ENCODE data around the gene GJB5.
"Not testable (repeated sequence)": the region's sequence is repeated elsewhere in the genome, so short reads cannot be mapped to it uniquely, and the experiment has no call there.

Gene GJB5

DNA sequence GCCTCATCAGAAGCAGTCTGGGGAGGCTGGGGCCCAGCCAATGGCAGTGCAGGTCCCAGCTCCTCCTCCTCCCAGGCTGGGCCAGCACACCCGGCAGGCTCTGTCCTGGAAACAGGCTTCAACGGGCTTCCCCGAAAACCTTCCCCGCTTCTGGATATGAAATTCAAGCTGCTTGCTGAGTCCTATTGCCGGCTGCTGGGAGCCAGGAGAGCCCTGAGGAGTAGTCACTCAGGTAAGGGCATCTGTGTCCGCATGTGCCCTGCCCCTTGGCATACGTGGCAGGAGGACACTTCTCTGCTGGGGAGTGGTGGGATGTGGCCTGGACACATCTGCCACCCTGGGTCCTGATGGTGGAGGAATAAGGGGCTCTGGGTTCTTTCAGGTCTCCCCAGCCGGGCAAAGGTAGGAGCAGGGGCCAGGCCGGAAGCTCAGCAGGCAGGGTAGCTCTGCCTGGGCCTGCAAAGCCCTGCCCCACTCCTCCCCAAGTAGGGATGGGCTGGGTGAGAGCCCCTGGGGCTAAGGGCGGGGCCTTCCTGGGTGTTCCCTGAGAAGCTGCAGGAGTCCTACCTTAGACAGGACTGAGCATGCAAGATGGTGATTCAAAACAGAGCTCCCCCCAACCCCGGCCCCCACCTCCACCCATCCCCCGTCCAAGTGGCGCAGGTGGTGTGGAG lies at the start of gene GJB5:
TSS of gene GJB5 (plus strand) at position 84 of the 674 bp plus-strand sequence. CDS start 2,284 bp downstream, outside the sequence.
- no peak for DNase-seq (ENCODE audit: low read depth in 2 of 2)

DNA sequence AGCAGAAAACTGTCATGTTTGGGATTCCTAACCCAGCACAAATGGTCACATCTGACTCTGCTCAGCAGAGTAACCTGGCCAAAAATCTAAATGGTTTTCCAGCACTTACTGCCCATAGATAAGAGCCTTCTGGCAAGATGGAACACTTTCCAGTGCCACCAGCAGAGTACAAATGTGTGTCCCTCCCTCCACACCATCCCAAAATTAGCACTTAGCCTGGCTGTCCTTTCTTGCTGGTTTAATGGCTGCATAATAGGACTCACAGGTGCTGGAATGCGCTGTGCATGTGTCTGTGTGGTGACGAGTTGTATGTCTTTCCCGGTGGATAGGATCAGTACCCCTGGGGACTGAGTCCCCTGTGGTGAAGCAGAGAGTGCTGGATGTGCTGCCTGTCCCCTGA lies 49.8 kb upstream of the GJB5 start:
- no peak for DNase-seq (ENCODE audit: low read depth in 2 of 2)

DNA sequence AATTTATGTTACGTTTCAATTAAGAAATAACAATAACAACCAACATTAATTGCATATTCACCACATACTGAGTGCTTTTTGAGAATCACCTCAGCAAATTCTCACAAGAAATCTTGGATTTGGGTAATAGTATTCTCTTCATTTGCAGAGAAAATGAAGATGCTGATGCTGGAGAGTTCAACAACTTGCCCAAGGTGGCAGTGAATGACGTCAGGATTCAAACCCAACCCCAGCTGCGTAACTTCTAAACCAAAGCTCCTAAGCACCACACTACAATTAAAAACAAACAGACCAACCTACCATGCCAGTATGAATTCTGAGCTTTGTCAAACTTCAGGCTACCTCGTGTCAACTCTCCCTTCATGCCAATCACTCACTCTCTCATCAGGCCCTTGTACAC lies 46.7 kb upstream of the GJB5 start:
- DNase-seq (ENCODE audit: low read depth in 2 of 2), result no peak

DNA sequence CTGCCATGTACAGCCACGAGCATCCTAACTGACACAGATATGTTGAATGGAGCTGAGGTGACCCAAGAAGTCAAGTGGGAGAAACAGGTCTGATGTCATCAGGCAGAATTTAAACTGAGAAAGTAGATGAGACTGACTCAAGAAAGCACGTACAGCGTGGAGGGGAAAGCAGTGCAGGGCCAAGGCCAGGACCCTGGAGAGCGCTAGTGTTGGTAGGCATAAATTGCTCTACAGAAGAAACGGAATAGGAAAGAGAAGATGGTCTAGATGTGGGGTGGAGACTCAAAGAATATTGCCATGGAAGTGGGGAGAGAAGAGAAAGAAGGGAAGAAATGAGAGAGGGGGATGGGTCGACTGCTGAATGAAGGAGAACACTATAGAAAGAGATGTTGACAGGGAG lies 45.3 kb upstream of the GJB5 start:
- DNase-seq (ENCODE audit: low read depth in 2 of 2), result no peak

DNA sequence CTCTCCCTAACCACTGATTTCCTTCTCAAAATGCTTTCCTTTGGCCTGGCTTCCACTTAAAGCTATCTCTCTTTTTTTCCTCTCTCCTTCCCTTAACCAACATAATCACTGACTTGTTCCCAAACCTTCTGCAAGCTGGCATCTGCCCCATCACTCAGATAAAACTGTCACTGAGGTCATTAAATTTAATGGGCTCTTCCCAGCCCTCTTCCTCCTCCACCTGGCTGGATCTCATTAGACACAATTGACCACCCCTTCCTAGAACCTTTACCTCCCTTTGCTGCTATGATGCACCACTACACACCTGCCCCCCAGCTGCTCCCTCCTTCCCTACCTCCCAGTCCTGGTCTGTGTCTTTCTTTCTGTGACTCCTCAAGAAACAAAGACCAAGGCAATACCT lies 44.0 kb upstream of the GJB5 start:
- DNase-seq (ENCODE audit: low read depth in 2 of 2), result no peak

DNA sequence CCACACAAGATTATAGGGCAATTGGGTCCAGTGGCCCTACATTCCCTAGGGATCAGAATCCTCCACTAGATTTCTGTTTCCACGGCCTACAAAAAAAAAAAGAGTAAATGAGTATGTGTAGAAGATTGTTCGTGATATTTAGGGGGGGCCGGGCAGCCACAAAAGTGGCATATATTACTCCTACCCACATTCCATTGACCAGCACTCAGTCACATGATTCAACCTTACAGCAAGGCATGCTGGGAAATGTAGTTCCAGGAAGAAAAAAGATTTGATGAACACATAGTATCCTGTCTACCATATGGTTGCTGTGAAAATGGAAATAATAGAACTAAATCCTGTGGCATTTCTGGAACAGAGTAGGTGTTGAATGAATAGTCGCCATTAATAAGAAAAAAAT lies 43.4 kb upstream of the GJB5 start:
- no peak for DNase-seq (ENCODE audit: low read depth in 2 of 2)

DNA sequence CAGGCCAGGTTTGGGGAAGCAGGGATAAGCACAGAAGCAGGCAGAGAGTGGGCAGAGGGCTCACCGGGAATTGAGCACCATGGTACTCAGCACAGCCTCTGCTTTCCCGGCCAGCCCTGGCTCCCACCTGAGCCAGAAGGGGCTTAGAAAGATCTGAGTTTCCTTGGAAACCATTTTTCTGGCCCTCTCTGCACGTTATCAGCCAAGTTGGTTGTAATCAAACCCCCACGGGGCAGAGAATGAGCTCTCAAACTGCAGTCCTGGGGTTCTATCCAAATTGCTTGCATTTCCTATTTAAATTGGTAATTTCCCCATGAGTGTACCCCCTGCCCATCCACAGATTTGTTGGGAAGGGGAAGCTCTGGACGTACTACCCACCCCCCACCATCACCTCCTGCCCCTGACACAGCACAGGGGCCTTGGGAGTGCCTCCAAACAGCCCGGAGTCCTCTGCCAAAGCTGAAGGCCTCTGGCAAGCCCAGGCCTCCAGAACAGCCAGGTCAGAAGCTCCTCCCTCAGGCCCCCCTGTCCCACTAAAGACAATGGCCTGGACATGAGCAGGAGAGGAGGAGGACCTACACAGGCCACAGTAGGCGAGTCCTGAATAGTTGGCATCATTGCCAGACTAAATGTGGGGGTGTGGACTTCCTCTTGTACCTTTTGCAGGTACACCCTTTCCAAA lies 42.7 kb upstream of the GJB5 start:
- DNase-seq (ENCODE audit: low read depth in 2 of 2), result no peak

DNA sequence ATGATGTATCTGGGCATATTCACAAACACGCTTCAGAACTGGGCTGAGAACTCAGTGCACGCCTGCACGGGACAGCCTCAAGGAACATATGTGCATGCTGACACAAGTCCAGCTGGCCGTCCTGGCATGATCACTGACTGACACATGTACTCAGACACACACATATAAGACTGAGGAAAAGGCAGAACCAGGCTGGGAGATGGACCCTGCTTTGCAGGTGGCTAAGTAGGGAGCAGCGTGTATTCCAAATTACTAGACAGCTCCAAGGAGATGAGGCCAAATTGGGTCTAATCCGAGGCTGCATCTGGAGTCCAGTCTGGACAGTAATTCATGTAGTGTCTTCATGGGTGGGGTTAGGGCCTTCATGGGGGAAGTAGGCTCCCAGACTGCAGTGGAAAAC lies 41.4 kb upstream of the GJB5 start:
- DNase-seq (ENCODE audit: low read depth in 2 of 2), result no peak

DNA sequence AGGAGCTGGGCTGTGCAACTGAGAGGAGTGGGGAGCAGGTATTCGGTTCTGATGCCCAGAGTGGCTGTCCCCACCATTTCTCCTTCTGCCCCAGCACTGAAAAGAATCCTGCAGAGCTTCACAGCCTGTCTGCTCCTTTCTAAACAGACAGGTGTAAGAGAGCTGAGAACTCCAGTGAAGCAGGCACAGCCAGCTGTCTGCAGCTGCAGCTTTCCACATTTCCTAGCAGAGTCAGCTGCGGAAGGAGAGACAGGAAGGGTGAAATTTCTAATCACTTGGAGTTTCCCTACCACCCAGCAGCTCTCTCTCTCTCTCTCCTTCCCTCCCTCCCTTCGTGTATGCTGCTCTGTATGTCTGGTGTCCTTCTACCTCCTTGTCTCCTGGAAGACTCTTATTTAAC lies 40.5 kb upstream of the GJB5 start:
- DNase-seq (ENCODE audit: low read depth in 2 of 2), result no peak

DNA sequence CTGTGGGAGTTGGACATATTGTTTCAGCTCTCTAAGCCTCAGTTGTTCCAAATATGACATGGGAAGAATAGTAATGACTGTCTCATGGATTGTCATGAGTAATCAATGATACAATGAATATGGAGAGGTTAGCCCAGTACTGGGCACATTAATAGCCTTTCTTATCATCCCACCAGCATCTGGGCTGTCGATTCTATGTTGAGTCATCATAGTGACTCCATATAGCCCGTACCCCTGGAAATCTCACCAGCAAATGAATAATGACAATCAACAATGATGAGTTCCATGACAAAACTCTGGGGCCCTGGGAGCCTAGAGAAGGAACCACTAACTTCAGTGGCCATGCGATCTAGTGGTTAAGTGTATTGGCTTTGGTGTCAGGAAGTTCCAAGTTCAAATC lies 39.7 kb upstream of the GJB5 start:
- DNase-seq (ENCODE audit: low read depth in 2 of 2), result no peak

DNA sequence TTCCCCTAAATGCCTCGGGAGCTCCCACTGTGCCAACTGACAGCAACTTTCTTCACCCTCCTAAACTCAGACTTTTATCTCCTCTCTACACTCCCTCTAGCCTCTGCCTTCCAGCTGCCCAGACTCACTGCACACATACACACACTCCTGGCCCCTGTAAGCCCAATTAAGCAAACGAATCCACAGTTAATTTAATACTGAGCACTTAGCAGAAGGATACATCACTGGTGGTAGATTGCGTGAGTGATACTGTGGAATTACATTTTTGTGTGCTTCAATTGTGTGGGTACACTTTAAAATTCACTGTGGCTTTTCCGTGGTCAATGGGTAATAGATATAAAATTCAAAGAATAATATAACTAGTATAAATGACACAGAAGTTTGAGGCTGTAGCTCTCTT lies 33.6 kb upstream of the GJB5 start:
- no peak for DNase-seq (ENCODE audit: low read depth in 2 of 2)

DNA sequence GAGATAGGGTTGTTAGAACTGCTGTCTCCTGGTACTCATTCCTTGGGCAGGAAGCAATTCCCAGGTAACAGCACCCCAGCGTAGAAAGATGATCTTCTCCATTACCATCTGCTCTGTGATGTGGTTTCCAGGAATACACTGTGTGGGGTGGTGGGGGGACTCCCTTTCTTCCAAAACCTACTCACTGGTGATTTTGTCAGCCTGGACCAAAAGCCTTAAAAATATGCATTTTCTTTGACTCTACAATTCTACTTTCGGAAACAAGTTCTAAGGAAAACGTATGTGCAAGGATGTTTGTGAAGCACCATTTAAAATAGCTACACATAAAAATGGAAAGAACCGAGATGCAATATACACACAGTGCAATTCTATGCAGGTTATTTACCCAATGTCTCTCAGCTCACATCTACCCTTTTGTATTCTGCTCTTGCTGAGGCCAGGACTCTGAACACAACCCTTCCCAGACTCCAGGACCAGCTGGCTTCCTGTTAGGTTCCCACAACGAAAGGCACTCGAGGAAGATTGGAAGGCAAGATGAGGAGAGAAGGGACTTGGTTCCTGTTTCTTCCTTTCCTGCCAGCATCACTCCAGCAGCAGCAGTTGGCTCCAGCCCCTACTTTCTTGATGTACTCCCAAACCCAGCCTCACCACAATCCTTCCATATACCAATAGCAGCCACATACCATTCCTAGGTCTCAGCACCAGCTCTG lies 33.0 kb upstream of the GJB5 start:
- DNase-seq (ENCODE audit: low read depth in 2 of 2), result no peak

DNA sequence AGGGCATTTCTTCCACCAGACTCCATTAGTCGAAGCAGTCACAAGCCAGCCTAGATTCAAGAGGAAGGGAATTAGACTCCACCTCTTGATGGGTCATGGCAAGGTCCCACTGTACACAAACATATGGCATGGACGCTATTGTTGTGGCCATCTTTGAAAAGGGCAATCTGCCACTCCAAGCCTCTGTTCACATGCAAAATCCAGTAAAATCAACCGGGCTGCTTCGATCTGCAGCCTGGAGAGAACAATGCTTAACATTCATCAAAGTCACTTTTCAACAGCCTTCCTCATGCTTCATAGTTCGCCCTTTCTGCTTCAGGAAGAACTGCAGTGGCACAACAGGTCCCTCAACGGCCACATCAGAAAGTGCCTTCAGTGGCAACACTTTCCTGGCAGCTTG lies 28.0 kb upstream of the GJB5 start:
- DNase-seq (ENCODE audit: low read depth in 2 of 2), result no peak

DNA sequence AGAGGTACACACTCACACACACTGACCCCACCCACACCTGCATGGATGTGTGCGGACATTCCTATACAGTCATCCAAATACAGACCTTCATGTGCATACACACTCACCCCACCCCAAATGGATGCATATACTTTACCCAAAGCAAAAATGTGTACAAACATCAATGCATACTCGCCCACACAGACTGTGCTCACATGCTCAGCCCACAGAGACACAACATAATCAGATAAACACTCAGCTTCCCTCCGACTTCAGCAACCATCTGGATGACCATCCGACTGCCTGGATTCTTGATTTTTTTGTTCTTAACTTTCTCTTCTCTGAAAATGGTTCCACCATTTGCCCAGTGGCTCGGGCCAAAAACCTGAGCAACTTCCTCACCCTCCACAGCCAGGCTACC lies 24.4 kb upstream of the GJB5 start:
- no peak for DNase-seq (ENCODE audit: low read depth in 2 of 2)

DNA sequence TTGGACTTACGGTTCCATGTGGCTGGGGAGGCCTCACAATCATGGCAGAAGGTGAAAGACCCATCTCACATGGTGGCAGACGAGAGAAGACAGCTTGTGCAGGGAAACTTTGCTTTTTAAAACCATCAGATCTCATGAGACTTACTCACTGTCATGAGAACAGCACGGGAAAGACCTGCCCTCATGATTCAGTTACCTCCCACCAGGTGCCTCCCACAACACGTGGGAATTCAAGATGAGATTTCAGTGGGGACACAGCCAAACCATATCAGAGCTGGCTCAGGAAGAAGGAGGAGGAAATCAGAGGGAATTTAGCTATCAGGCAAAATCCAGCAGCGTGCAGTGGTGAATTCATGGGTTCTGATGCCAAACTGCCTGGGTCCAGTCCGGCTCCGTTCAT lies 22.0 kb upstream of the GJB5 start:
- DNase-seq (ENCODE audit: low read depth in 2 of 2), result not testable (repeated sequence)

DNA sequence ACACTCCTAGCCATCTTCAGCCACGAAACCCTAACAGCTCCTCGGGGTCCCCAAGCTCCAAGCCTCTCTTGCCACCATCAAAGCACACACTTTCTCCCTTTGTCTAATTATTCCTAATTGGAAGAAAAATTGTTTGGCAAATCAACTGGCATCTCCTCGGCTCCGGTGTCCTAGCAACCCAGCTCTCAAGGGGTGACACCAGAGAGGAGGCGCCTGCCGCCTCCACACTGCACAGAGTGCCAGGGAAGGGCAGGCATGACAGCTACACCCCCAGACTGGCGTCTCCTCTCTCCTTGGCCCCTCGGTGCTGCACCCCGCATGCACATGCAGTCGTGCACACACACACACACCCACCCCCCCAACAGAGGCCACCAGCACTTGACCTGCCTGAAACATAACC lies 18.2 kb upstream of the GJB5 start:
- no peak for DNase-seq (ENCODE audit: low read depth in 2 of 2)

DNA sequence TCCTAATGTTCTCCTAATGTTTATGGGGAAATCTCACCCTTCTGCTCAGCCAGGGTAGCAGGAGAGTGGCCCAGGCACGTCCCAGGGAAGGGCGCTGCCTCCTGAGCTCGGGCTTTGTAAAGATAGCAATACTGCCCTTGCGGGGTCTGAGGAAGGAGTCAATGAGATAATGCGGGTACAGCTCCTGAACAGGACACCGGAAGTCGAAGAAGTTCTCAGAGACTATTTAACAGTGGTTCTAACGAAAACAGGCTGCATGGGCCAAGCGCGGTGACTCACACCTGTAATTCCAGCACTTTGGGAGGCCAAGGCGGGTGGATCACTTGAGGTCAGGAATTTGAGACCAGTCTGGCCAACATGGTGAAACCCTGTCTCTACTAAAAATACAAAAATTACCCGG lies 17.6 kb upstream of the GJB5 start:
- not testable (repeated sequence) for DNase-seq (ENCODE audit: low read depth in 2 of 2)

DNA sequence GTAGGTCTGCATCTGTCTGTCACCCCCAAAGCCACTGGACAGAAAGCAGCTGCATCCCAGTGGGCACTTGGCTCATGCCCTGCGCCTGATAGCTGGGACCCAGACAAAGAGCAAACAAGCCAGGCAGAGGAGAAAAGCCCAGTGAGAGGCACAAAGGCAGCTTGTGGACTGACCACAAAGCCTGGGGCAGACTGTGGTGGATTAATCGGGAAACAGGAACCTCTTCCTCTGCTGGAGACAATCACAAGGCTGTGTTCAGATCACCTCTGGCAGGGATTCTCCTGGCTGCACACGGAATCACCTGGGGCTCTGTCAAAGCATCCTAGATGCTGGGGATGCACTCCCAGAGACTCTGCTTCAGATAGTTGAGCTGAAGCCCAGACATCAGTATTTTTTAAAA lies 15.2 kb upstream of the GJB5 start:
- DNase-seq (ENCODE audit: low read depth in 2 of 2), result no peak

DNA sequence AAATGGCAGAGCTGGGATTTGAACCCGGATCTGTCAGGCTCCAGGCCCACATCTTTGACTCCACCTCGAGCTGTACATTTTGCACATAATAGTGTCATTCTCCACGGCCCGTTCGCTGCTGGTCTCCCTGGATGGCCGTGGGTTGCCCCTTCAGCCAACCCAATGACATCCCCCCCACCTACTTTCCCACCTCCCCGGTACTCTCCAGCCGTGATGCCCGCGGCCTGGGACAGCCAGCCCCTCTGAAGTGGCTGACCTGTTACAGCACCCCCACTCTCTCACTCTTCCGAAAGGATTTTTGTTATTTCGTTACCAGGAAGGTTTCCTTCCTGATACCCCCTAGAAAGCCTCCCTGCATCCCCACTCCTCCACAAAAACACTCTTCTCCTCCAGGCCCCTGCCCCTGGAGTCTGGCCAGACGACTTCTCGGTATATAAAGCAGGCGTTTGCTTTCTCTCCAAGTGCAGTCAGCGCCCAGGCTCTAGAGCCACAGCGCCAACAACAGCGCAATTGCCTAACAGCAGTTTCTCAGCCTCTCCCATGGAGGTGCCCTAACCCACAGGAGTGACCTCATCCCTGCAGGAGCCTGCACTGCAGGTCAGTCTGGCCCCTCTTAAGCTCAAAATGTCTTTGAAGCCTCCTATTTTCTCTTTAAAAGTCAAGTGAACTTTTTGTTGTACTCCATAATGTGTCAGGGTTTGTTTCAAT lies 14.5 kb upstream of the GJB5 start:
- DNase-seq (ENCODE audit: low read depth in 2 of 2), result no peak

DNA sequence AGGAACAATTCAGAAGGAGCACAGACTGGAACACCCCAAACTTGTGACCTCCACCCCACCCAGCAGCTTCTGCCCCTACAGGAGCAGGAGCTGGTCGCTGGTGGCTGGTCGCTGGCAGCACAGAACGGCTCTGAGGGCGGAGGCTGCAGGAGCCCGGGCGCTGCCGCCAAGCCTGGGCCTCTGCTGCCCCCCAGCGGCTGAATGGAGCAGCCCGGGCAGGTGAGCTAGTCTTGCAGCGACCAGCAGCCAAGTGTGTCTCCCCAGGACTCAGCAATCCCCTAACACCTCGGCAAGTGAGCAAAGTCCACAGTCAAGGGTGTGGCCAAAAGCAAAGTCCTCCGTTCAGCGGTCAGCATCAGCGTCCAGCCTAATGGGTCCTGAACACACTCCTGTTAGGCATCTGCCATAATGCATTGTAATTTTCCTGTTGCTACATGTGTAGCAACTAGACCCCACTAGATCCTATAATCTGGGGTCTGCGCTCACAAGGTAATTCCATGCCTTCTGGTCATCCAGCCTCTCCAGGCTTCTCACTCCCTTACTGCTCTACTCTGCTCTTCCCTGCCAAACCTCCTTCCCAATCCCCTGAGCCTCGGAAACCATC lies 12.1 kb upstream of the GJB5 start:
- peak; percentile 67 to 83 for DNase-seq (ENCODE audit: low read depth in 2 of 2)

DNA sequence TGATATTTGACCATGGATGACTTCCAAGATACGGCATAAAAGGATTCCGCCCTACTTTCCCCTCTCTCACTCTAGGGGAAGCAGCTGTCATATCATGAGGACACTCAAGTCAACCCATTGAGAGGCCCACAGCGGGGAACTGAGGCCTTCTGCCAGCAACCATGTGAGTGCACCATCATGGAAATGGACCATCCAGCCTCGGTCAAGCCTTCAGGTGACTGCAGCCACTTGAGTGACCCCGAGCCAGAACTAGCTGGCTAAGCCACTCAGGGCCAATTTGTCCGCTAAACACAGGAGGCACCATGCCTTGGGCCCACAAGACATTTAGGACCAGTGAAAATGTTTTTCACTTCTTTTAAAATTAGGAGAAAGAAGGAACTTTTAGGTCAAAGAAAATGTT lies 11.1 kb upstream of the GJB5 start:
- no peak for DNase-seq (ENCODE audit: low read depth in 2 of 2)

DNA sequence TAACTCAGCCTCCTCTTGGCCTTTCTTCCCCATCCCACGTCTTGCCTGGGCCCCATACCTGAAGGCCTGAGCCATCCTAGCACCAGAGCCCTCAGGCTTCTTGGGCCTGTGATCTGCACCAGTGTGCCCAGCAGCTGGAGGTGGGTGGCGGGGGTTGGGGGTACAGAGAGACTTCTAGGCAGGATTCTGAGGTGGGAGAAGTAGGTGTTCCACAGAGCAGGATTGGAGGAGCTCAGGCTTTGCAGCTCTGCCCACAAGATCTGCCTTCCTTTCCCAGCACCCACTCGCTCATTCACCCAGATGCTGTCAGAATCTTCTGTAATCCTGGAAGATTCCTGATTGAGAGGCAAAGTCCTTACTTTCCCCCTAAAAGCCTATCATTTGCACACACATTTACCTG lies 10.0 kb upstream of the GJB5 start:
- DNase-seq (ENCODE audit: low read depth in 2 of 2), result no peak
